Measurements from ENCODE around the gene DEPP1.

The DEPP1 gene

DNA sequence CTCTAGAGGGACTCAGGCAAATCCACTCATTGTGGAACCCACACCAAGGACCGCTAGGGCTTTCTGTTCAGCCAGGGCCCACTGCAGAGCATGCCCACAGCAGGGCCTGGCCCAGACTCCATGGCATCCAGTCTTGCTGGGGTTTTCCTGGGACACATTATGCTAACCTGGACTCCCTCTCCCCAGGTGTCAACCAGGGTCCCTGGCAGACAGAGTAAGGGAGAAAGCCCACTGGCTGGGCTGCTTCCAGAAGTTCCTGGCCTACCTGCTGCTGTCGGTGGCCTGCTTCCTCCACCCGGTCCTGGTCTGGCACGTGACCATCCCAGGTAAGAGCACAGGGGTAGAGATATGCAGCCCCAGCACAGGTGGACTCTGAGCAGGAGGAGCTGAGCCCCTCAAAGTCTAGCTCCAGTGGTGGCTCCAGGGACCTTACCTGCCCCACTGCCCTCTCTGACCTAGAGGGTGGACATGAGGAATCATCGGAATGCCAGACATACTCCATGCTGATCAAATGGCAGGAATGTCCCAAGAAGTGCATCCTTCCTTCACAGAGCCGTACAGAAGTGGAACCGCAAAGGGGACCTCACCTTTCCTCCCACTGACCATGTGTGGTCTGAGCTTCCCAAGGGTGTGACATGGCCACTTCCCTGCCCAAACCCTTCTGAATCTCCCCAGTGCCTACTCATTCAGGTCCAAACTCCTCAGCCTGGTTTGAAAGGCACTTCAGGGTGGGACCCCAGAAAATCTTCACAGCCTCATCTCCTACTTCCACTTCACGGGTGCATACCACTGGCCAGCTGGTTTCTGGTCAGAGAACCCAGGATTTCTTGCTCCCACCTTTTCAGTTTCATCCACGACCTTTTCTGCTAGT lies 44.9 kb downstream of the DEPP1 start:
- DNase-seq (ENCODE audit: low read depth): no peak

DNA sequence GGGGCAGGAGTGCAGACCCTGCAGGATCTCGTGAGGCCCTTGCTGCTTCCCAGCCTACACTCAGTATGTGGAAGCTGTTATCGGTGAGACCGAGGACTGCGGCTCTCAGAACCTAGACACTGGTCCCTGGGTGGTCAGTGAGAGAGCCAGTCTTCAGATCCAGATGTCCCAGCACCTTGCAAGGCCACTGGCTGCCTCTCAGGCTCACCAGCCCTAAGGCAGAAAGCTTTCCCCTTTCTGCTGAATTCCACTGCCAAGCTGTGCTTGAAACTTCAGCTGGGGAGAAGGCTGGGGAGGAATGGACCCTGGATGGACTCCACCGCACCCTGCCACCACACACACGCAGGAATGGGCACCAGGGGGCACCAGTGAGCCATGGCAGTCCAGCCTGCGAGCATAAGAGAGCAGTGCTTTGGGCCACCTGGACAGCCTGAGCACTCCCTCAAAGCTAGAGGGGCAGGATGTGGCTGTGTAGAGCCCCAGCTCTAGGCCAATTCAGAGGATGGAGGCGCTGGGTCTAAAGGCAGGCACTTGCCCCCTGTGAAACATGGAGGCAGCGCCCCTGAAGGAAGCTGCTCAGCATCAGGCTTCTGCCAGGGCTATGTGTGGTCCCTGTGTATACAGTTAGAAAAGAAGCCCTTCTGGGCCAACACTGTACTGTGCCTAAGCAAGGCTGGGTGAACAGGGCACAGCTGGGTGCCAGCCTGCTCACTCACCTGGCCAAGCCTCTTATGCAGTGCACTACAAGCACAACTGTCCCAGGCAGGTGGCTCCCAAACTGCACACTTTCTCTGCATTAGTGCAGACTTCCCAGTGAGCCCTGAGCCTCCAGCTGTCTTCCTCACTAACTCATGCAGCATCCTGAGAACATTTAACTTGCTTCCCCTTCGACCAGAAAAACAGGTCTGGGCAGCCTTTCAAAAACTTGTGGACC lies 45.8 kb downstream of the DEPP1 start:
- DNase-seq (ENCODE audit: low read depth): peak; percentile 59

DNA sequence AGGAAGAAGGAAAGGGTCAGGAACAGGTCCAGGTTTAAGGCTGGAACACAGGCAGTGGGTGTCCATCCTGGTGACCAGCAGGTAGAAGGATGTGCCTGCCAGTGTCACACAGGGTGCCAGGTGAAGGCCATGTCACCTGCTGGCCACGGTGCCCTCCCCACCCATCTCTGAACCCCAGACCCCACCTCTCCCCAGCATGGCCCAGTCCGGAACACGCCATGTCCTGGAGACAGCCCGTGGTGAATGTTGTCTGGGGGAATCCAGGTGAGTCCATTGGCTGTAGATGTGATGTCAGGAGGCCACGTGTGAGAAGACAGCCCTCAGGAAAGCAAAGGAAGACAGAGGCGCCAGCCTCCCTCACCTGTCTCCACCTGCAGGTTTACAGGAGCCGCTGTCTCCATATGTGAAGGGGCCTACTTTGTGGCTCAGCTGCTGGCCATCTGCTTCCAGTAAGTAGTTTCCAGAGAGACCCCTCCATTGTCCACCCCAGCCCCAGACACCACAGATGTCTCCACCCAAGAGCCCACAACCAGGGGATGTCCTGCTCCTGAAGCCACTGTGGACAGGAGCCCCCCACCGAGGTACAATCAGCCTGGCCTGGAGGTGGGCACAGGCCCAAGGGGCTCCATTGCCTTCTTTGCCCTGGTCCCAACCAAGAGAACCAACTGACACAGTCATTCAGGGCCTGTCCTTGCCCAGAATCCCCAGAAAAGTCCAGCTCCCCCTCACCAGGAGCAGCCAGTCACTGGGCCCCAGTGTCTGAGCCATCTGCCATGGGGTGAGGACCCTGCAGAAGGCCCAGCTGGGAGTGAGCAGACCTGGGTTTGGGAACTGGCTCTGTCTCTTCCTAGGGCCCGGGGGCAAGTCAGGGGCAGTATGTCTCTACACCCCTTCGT lies 46.7 kb downstream of the DEPP1 start:
- no peak for DNase-seq (ENCODE audit: low read depth)

DNA sequence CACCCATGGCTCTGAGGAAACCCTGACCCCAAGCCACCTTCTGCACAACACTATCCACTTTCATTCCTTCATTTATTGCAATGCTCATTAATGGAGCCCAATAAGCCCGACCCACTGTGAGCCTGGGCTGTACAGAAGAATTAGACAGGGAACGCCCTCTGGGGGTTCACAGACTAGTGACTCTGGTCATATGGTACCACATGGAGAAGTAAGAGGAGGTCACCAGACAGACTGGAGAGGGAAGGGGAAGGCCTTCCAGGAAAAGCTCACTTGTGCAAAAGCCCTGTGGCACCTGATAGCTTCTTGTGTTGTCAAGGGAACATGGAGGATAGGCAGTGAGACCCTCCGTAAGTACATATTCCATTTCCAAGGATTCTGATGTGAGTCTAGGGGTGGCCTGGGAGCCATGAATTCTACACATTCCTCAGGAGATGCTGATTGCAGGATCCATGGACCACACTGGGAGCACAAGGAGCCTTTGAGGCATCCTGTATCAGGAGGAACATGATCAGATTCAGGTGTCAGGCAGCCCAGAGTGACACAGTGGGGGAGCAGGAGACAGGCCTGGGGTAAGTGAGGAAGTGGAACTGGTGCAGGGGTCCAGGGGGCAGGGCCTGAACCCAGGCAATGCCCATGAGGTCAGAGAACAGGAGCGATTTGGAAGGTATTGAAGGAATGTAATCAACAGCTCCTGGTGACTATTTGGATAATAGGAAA lies 47.5 kb downstream of the DEPP1 start:
- no peak for DNase-seq (ENCODE audit: low read depth)

DNA sequence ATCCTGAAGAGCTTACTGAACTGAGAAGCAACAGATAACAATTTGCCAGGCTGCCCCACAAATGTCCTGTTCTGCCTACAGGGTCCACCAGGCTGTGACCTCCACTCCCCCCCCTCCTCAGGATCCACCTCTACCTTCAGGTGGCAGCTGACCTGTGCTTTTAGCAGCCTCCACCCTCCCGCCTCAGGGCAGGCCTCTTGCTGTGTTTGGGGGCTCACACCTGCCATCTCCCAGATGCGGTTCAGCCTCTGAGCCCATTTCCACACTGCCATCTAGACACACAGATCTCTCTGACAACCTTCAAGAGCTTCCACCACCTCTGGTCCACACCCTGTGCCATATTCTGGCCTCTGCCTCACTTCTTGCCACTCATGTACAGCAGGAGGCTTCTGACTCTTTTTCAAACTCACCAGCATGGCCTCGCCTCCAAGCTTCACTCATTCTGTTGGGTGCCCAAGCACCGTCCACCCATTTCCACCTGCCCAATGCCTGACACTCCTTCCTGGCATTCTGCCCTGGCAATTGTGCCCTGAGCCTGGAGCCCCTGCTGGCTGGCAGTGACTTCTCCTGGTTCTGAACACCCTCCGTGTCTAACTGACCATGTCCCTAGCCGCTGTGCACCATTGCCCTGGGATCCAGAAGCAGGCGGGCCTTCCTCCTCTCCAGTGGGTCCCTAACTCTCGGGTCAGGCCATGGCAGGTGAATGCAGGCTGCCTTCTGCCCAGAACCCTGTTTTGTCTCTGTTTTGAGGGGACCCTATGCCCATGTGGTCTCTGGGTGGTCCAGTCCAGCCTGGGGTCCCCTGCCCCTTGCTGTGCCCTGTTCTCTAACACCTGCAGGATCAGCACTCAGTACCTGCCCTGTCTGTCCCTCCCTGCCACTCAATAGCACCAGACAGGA lies 49.0 kb downstream of the DEPP1 start:
- no peak for DNase-seq (ENCODE audit: low read depth)

DNA sequence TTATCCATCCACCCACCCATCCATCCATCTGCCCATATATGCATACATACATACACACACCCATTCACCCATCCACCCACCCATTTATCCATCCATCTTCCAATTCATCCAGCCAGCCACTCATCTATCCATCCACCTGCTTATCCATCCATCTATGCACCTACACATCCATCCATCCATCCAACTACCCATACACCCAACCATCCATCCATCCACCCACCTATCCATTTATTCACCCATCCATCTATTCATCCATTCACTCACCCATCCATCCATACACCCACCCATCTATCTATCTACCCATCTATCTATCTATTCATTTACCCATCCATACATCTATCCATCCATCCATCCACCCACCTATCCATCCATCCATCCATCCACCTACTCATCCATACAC lies 50.1 kb downstream of the DEPP1 start:
- no peak for DNase-seq (ENCODE audit: low read depth)

DNA sequence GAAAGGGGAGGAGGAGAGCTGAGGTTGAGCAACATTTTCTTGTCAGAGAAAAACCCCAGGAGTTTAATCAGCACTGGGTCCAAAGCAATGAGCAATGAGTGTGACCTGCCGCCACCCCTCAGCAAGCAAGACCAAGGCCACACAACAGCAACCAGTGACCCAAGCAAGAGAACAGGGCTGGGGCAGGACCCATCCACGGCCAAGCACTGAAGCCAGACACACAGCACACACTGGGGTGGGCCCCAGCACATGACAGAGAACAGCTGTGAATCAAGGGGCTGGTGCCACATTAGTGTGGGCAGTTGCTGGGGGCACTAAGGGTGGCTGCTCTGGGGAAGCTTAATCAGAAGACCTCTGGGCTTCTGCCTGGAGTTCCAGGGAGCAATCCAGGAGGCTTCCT lies 51.3 kb downstream of the DEPP1 start:
- DNase-seq (ENCODE audit: low read depth): no peak

DNA sequence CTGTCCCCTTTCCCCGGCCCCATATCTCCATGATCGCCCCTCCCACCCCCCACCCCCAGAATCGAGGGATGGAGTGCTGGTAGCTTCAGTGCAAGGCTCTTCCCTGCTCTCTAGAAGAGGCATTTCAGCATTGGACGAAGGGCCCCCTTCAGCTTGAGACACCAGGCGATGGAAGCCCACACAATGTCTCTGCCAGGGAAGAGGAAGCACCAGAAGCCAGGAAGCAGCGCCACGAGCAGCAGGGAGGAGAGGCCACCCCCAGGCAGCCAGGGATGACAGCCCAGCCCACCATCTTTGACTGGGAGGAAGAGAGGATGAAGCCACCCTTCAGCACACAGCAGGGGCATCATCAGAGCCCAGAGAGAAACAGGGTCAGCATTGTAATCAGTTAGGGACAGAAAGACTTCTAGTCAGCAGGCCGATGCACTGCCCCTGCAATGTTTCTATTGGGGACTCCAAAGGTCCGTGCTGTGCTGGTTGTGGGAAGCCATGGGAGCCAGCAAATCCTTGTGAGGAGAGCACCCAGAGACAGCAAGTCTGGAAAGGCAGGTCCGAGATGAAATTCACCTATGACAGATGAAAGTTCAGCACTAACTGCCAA lies 51.8 kb downstream of the DEPP1 start:
- DNase-seq (ENCODE audit: low read depth): no peak

All from stimulated activated CD8-positive, alpha-beta memory T cell treated with anti-CD3 and anti-CD28 coated beads, Interleukin-12 subunit alpha, Interleukin-12 subunit beta, amount 100 ng/mL, for 4 hours (primary cell).